CD4-positive, alpha-beta memory T cell (primary cell): ENCODE measurements around the gene ANKRD13A. TPM values are rescaled to one million over a fixed set of nuclear protein-coding genes. Genes with fewer than 3 reads are reported as not detected.
"Not testable (repeated sequence)": the region's sequence is repeated elsewhere in the genome, so short reads cannot be mapped to it uniquely, and the experiment has no call there.

Experiments
- CTCF ChIA-PET: fragments of 350-600 bp; sonication (Branson Sonifier 250); formaldehyde crosslinking; loops from one replicate; lab custom pipeline; 2021; ENCODE audit warnings: inconsistent platforms; ENCODE audit not compliant: partially characterized antibody; lab: Charles Lee
- POLR2A ChIA-PET: fragments of 350-600 bp; sonication (Branson Sonifier 250); formaldehyde crosslinking; loops from one replicate; lab custom pipeline; 2021; ENCODE audit not compliant: partially characterized antibody; lab: Charles Lee
- DNase-seq, 5 donors: peaks; one replicate each; pipeline versions ENCODE4 v3.0.0 to v3.0.0-alpha.2; 2020 to 2022; ENCODE audit warnings: mixed read lengths in 1 of 5
- H3K27ac ChIP-seq: one replicate; pipeline ENCODE4 v1.7.0; 2013; ENCODE audit warnings: low read depth, low read length
- H3K27me3 ChIP-seq: 2 replicates; pipeline ENCODE4 v1.7.0; 2013; ENCODE audit warnings: mild to moderate bottlenecking, low read length, moderate library complexity; ENCODE audit not compliant: insufficient read depth
- H3K36me3 ChIP-seq: 2 replicates; pipeline ENCODE4 v1.7.0; 2013; ENCODE audit warnings: mild to moderate bottlenecking, low read length, moderate library complexity; ENCODE audit not compliant: insufficient read depth
- H3K4me1 ChIP-seq: 2 replicates; pipeline ENCODE4 v1.7.0; 2013; ENCODE audit warnings: mild to moderate bottlenecking, low read length, moderate library complexity; ENCODE audit not compliant: insufficient read depth
- H3K4me3 ChIP-seq, 2 donors: one replicate each; pipeline ENCODE4 v1.7.0; 2013; ENCODE audit warnings: low read length in 2 of 2, mild to moderate bottlenecking in 1 of 2
- H3K9me3 ChIP-seq, 2 donors: one replicate each; pipeline ENCODE4 v1.7.0; 2013; ENCODE audit warnings: low read length in 2 of 2, control low read depth in 1 of 2; ENCODE audit not compliant: control insufficient read depth in 1 of 2
- H3K27ac Mint-ChIP-seq, 7 donors: one replicate each; pipeline ENCODE4 v1.8.0; 2020 to 2021; ENCODE audit warnings: mixed read lengths in 7 of 7, mild to moderate bottlenecking in 6 of 7, inconsistent platforms in 3 of 7, moderate library complexity in 3 of 7
- H3K27me3 Mint-ChIP-seq, 2 donors: one replicate each; pipeline ENCODE4 v1.8.0; 2020 to 2021; ENCODE audit warnings: mixed read lengths in 2 of 2
- H3K36me3 Mint-ChIP-seq, 2 donors: one replicate each; pipeline ENCODE4 v1.8.0; 2020 to 2021; ENCODE audit warnings: mixed read lengths in 2 of 2, inconsistent platforms in 1 of 2, mild to moderate bottlenecking in 1 of 2
- H3K4me1 Mint-ChIP-seq, 4 donors: one replicate each; pipeline ENCODE4 v1.8.0; 2020 to 2021; ENCODE audit warnings: mixed read lengths in 4 of 4, mild to moderate bottlenecking in 1 of 4
- H3K4me3 Mint-ChIP-seq, 8 donors: one replicate each; pipeline ENCODE4 v1.8.0; 2020 to 2021; ENCODE audit warnings: mixed read lengths in 8 of 8, mild to moderate bottlenecking in 7 of 8, moderate library complexity in 6 of 8, inconsistent platforms in 3 of 8
- H3K9me3 Mint-ChIP-seq, 8 donors: one replicate each; pipeline ENCODE4 v1.8.0; 2020 to 2021; ENCODE audit warnings: mixed read lengths in 8 of 8, mild to moderate bottlenecking in 5 of 8, inconsistent platforms in 3 of 8, moderate library complexity in 1 of 8
- intact Hi-C: fragments of 100-400 bp; cut with micrococcal nuclease; formaldehyde crosslinking; loops from one replicate; pipeline ENCODE4 v1.15.1; 2023
- polyA plus RNA-seq, 2 donors: library from polyadenylated mRNA; unstranded; fragments of 300-500 nt; fragmentation: Illumina TruSeq; gene quantifications; one replicate each; pipeline ENCODE4 v1.2.3, GENCODE V29; 2021
- total RNA-seq, 2 experiments: library from RNA; stranded (reverse); gene quantifications; one replicate each; pipeline ENCODE4 v1.2.3, GENCODE V29; 2021

Gene ANKRD13A
- total and polyA plus RNA-seq, 4 experiments from 2014 or later, result 66.6 to 99.7 (median 83.2) TPM

DNA sequence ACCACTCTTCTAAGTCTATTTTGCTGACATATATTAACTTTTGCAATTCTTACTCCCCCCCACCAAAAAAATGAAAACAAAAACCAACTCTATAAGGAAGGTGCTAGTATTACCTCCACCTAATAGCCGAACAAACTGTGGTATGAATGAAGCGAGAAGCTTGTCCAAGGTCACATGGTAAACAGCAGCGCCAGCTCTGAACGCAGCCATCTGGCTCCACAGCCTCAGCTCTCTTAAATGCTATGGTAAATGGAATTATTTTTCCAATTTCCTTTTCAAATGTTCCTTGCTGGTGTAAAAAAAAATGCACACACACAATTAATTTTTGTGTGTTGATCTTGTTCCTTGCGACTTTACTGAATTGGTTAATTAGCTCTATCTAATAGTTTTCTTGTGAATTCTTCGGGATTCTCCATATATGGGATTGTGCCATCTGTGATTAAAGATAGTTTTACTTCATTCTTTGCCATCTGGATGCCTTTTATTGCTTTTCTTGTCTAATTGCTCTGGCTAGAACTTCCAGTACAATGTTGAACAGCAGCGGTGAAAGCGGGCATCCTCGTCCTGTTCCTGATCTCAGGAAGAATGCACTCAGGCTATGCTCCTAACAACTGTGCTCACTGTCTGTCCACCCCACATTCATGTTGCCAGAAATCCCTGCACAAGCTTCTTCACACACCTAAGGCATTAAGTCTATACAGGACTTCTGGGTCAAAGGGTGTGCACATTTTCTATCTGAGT lies 59.8 kb downstream of the ANKRD13A start:
- Histone ChIP-seq H3K4me1 (no peaks in the 10 kb centered on the region), H3K4me3 (no peak overlapping the region), H3K27me3 (no peaks in the 10 kb centered on the region), H3K27ac (no peak overlapping the region), H3K36me3 (no peaks in the 10 kb centered on the region), H3K9me3 (no peaks in the 10 kb centered on the region)
- no peak for DNase-seq
- H3K36me3 Mint-ChIP-seq, result no peaks in the 10 kb centered on the region
- CTCF ChIA-PET, result no interaction called here
- no peak overlapping the region for H3K4me3 Mint-ChIP-seq
- no peaks in the 10 kb centered on the region for H3K27me3 Mint-ChIP-seq
- H3K9me3 Mint-ChIP-seq, result no peaks in the 10 kb centered on the region
- intact Hi-C loops, result no loop called here
- H3K4me1 Mint-ChIP-seq, result peaks cover 0 to 4% (median 2%) of the 10 kb centered on the region in 4 donors
- no peak overlapping the region for H3K27ac Mint-ChIP-seq
- POLR2A ChIA-PET, result no interaction called here

DNA sequence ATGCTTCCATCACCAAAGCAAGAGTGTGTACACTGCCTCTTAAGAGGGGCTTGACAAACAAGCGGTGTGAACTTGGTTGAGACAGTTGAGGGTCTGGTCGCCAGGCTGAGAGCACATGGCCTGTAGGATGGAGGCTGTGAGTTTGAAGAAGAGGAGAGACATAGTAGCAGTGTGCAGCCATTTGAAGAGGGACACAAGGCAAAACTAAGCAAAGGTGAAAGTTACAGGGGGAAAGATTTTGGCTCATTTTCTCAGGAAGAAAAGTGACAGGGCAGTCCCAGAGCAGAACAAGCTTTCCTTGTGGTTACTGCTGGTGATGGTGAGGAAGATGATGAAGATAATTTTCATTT lies 60.4 kb downstream of the ANKRD13A start:
- no peak overlapping the region for H3K4me3 ChIP-seq
- Mint-ChIP-seq H3K27me3 (no peaks in the 10 kb centered on the region), H3K4me3 (no peak overlapping the region), H3K36me3 (no peaks in the 10 kb centered on the region), H3K9me3 (no peaks in the 10 kb centered on the region), H3K27ac (peak overlapping the region in 1 of 7 donors; percentile 67), H3K4me1 (peaks cover 0 to 4% (median 2%) of the 10 kb centered on the region in 4 donors)
- DNase-seq, result no peak
- no peaks in the 10 kb centered on the region for H3K36me3 ChIP-seq
- CTCF ChIA-PET, result no interaction called here
- H3K27ac ChIP-seq, result no peak overlapping the region
- intact Hi-C loops, result no loop called here
- no peaks in the 10 kb centered on the region for H3K9me3 ChIP-seq
- H3K27me3 ChIP-seq, result no peaks in the 10 kb centered on the region
- H3K4me1 ChIP-seq, result no peaks in the 10 kb centered on the region
- POLR2A ChIA-PET, result no interaction called here

DNA sequence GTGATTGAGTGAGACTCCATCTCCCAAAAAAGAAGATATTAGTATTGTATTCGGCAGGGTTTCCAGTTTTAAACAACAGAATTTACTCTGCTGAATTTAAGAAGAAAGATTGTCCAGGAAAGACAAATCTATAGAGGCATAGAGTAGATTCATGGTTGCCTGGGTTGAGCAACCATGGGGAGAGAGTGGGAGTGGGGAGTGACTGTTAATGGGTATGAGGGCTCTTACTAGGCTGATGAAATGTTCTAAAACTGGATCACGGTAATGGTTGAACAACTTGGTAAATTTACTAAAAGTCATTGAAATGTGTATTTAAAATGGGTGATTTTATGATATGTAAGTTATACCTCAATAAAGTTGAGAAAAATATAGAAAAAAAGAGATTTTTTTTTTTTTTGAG lies 63.0 kb downstream of the ANKRD13A start:
- Mint-ChIP-seq H3K36me3 (no peaks in the 10 kb centered on the region), H3K27me3 (no peaks in the 10 kb centered on the region), H3K4me1 (peaks cover 0 to 4% (median 2%) of the 10 kb centered on the region in 4 donors), H3K27ac (peak overlapping the region in 1 of 7 donors; percentile 35), H3K9me3 (no peaks in the 10 kb centered on the region), H3K4me3 (no peak overlapping the region)
- ChIA-PET POLR2A (no interaction called here), CTCF (no interaction called here)
- no peak for DNase-seq
- H3K4me1 ChIP-seq, result no peaks in the 10 kb centered on the region
- no peak overlapping the region for H3K4me3 ChIP-seq
- H3K27me3 ChIP-seq, result no peaks in the 10 kb centered on the region
- no peaks in the 10 kb centered on the region for H3K36me3 ChIP-seq
- intact Hi-C loops, result no loop called here
- no peak overlapping the region for H3K27ac ChIP-seq
- H3K9me3 ChIP-seq, result no peaks in the 10 kb centered on the region

DNA sequence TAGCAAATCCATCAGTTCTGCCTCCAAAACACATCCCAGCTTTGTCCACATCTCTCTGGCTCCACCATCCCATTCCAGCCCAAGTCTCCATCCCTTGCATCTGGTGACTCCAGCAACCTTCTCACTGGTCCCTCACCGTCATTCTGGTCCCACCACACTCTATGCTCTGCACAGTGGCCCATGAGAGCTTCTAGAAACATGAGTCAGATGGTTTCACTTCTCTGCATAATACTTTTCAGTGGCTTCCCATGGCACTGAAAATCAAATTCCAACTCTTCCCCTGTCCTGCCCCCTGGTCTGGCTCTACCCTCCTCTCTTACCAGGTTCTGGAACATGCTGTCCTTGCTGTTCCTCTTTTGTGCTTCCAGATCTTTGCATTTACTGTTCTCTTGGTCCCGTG lies 66.3 kb downstream of the ANKRD13A start:
- intact Hi-C loops, result no loop called here
- CTCF ChIA-PET, result no interaction called here
- Mint-ChIP-seq H3K27ac (no peak overlapping the region), H3K4me1 (peaks cover 0 to 3% (median under 1%) of the 10 kb centered on the region in 4 donors), H3K9me3 (no peaks in the 10 kb centered on the region), H3K4me3 (no peak overlapping the region), H3K27me3 (no peaks in the 10 kb centered on the region), H3K36me3 (no peaks in the 10 kb centered on the region)
- no peaks in the 10 kb centered on the region for H3K9me3 ChIP-seq
- H3K4me1 ChIP-seq, result no peaks in the 10 kb centered on the region
- no peak overlapping the region for H3K4me3 ChIP-seq
- no peak overlapping the region for H3K27ac ChIP-seq
- POLR2A ChIA-PET, result no interaction called here
- no peaks in the 10 kb centered on the region for H3K36me3 ChIP-seq
- H3K27me3 ChIP-seq, result no peaks in the 10 kb centered on the region
- no peak for DNase-seq

GRCh38 chr12:110067531-110067930 lies 68.3 kb downstream of the ANKRD13A start:
- H3K27ac ChIP-seq, result no peak overlapping the region
- no peak for DNase-seq
- H3K27me3 ChIP-seq, result no peaks in the 10 kb centered on the region
- no peaks in the 10 kb centered on the region for H3K9me3 ChIP-seq
- CTCF ChIA-PET, result no interaction called here
- H3K36me3 ChIP-seq, result no peaks in the 10 kb centered on the region
- intact Hi-C loops, result no loop called here
- Mint-ChIP-seq H3K4me1 (peaks cover 2 to 12% (median 6%) of the 10 kb centered on the region in 4 donors), H3K36me3 (no peaks in the 10 kb centered on the region), H3K27ac (no peak overlapping the region), H3K4me3 (no peak overlapping the region), H3K27me3 (no peaks in the 10 kb centered on the region), H3K9me3 (no peaks in the 10 kb centered on the region)
- POLR2A ChIA-PET, result interaction anchor here (1.0 kb wide), 1 partner anchor 12 kb away, joined by 3 read pairs; no protein-coding TSS in a partner anchor
- no peaks in the 10 kb centered on the region for H3K4me1 ChIP-seq
- H3K4me3 ChIP-seq, result no peak overlapping the region

GRCh38 chr12:110068115-110068514 lies 68.9 kb downstream of the ANKRD13A start:
- H3K27ac ChIP-seq, H3K9me3 Mint-ChIP-seq, intact Hi-C loops, H3K36me3 ChIP-seq, H3K27me3 Mint-ChIP-seq, H3K4me1 ChIP-seq, H3K9me3 ChIP-seq, H3K4me3 ChIP-seq, H3K4me3 Mint-ChIP-seq, H3K27me3 ChIP-seq, DNase-seq, H3K36me3 Mint-ChIP-seq: not testable (repeated sequence)
- Mint-ChIP-seq H3K4me1 (peaks cover 5 to 18% (median 10%) of the 10 kb centered on the region in 4 donors), H3K27ac (peak overlapping the region in 1 of 7 donors; percentile 37)
- ChIA-PET CTCF (interaction anchor here (1.3 kb wide), 1 partner anchor 11 kb away, joined by 3 read pairs; no protein-coding TSS in a partner anchor), POLR2A (interaction anchor here (0.6 to 1.0 kb wide), 3 partner anchors 11 to 482 kb away, joined by 3 read pairs; no protein-coding TSS in a partner anchor)

DNA sequence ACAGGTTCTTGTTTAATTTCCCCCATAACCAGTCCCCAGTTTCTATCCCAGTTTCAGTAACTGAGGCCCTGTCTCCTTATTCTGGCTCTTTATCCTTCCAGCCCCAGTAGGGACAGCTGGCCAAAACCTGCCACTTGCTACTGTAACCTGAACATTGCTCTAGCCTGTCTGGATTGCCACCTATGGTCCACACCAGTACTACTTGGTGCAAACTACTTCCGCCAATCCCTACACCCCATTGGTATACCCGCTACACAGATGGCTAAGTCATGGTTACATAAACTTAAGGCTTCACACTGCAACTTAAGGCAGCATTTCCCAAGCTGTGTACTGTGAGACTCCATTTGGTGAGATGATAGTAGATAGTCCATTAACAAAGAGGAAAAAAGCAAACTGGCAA lies 69.4 kb downstream of the ANKRD13A start:
- Mint-ChIP-seq H3K36me3 (peaks cover 0 to 3% of the 10 kb centered on the region in 2 donors), H3K4me1 (peaks cover 8 to 23% (median 15%) of the 10 kb centered on the region in 4 donors), H3K27me3 (no peaks in the 10 kb centered on the region), H3K4me3 (no peak overlapping the region), H3K27ac (no peak overlapping the region), H3K9me3 (no peaks in the 10 kb centered on the region)
- Histone ChIP-seq H3K27me3 (no peaks in the 10 kb centered on the region), H3K36me3 (no peaks in the 10 kb centered on the region), H3K4me1 (peaks cover 10% of the 10 kb centered on the region), H3K9me3 (no peaks in the 10 kb centered on the region), H3K4me3 (no peak overlapping the region), H3K27ac (no peak overlapping the region)
- ChIA-PET POLR2A (interaction anchor here (0.6 to 0.7 kb wide), 2 partner anchors 342 to 481 kb away, joined by 3 read pairs; no protein-coding TSS in a partner anchor), CTCF (interaction anchor here (1.3 kb wide), 1 partner anchor 11 kb away, joined by 3 read pairs; no protein-coding TSS in a partner anchor)
- intact Hi-C loops, result no loop called here
- no peak for DNase-seq
